ENCODE measurements around the gene TRMT10C. TPM values are rescaled to one million over a fixed set of nuclear protein-coding genes. Genes with fewer than 3 reads are reported as not detected.

TRMT10C gene
- total and polyA plus RNA-seq, 9 of the 15 experiments (the other 6 are each of a cell fraction or from before 2014, with no cell fraction given), result 48.6 to 106 (median 63.9) TPM

DNA sequence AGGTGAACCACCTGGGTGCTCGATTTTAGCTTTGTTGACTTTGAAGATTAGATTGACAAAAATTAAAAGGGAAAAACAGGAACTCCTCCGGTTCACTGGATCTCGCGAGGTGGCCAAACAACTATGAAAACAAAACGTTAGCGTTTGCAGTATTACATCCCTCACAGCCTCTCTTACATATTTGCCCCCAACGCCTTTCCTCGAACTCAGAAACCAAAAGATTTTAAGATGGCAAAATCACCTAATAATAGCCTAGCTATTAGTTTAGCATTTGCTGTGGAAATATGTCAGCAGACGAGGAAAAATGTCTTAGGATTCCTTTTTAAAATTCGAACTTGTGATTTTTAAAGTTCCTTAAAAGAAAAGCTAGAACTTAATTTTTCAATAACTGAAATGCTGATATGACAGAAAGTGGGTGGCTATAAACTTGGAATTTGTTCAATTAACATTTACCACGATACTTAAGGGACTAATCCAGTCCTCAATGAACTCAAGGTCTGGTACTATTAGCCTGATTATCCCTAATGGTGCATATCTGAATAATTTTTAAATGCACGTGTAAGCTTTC, 48.2 kb upstream of the TRMT10C start (continued):
- TF ChIP-seq CBX3 (IDR thresholded peaks at IDR 0.05; ENCODE audit: borderline replicate concordance in 1 of 2, low read length in 2 of 2) (no peak), BMI1 (IDR thresholded peaks at IDR 0.05; ENCODE audit: low read length) (no peak), SMARCE1 (IDR thresholded peaks at IDR 0.05) (no peak), BHLHE40 (IDR thresholded peaks at IDR 0.05; ENCODE audit: low read length) (no peak), HNRNPK (IDR thresholded peaks at IDR 0.05; ENCODE audit: low read depth, low read length, poor library complexity, severe bottlenecking) (no peak), EHMT2 (IDR thresholded peaks at IDR 0.05) (no peak), FOS (IDR thresholded peaks at IDR 0.05; ENCODE audit: extremely low read depth, insufficient read length) (no peak), ZNF133 (CRISPR knock-in tag; IDR thresholded peaks at IDR 0.05) (no peak), C11orf30 (IDR thresholded peaks at IDR 0.05; ENCODE audit: low read depth) (peak; percentile 95), KHSRP (IDR thresholded peaks at IDR 0.05) (no peak), GTF2F1 (IDR thresholded peaks at IDR 0.05; ENCODE audit: low read depth, low read length) (no peak), ZNF778 (CRISPR knock-in tag; IDR thresholded peaks at IDR 0.05) (no peak), STAG1 (CRISPR knock-in tag; IDR thresholded peaks at IDR 0.05; ENCODE audit: borderline replicate concordance) (no peak), SRF (CRISPR knock-in tag; IDR thresholded peaks at IDR 0.05) (no peak), NFIC (IDR thresholded peaks at IDR 0.05) (no peak), BRCA1 (IDR thresholded peaks at IDR 0.05) (no peak), BRCA1 (CRISPR knock-in tag; IDR thresholded peaks at IDR 0.05) (no peak), TEAD1 (CRISPR knock-in tag; IDR thresholded peaks at IDR 0.05) (no peak), ZNF3 (CRISPR knock-in tag; IDR thresholded peaks at IDR 0.05) (no peak), GABPA (tag; conservative IDR thresholded peaks at IDR 0.05; ENCODE audit: low read depth) (peak; percentile 85), THRAP3 (IDR thresholded peaks at IDR 0.05; ENCODE audit: borderline replicate concordance) (no peak), NCOA1 (IDR thresholded peaks at IDR 0.05; ENCODE audit: low read depth) (no peak)
- TF ChIP-seq, protein P1, sequence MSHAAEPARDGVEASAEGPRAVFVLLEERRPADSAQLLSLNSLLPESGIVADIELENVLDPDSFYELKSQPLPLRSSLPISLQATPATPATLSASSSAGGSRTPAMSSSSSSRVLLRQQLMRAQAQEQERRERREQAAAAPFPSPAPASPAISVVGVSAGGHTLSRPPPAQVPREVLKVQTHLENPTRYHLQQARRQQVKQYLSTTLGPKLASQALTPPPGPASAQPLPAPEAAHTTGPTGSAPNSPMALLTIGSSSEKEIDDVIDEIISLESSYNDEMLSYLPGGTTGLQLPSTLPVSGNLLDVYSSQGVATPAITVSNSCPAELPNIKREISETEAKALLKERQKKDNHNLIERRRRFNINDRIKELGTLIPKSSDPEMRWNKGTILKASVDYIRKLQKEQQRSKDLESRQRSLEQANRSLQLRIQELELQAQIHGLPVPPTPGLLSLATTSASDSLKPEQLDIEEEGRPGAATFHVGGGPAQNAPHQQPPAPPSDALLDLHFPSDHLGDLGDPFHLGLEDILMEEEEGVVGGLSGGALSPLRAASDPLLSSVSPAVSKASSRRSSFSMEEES (CRISPR knock-in tag; IDR thresholded peaks at IDR 0.05), result no peak
- TF ChIP-seq, protein P2, sequence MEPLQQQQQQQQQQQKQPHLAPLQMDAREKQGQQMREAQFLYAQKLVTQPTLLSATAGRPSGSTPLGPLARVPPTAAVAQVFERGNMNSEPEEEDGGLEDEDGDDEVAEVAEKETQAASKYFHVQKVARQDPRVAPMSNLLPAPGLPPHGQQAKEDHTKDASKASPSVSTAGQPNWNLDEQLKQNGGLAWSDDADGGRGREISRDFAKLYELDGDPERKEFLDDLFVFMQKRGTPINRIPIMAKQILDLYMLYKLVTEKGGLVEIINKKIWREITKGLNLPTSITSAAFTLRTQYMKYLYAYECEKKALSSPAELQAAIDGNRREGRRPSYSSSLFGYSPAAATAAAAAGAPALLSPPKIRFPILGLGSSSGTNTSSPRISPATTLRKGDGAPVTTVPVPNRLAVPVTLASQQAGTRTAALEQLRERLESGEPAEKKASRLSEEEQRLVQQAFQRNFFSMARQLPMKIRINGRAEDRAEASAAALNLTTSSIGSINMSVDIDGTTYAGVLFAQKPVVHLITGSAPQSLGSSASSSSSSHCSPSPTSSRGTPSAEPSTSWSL (CRISPR knock-in tag; IDR thresholded peaks at IDR 0.05; ENCODE audit: borderline replicate concordance), result no peak
- TF ChIP-seq, protein P3, sequence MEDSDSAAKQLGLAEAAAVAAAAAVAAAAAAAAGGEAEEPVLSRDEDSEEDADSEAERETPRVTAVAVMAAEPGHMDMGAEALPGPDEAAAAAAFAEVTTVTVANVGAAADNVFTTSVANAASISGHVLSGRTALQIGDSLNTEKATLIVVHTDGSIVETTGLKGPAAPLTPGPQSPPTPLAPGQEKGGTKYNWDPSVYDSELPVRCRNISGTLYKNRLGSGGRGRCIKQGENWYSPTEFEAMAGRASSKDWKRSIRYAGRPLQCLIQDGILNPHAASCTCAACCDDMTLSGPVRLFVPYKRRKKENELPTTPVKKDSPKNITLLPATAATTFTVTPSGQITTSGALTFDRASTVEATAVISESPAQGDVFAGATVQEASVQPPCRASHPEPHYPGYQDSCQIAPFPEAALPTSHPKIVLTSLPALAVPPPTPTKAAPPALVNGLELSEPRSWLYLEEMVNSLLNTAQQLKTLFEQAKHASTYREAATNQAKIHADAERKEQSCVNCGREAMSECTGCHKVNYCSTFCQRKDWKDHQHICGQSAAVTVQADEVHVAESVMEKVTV (CRISPR knock-in tag; IDR thresholded peaks at IDR 0.05), result no peak
- TF ChIP-seq, protein P4, sequence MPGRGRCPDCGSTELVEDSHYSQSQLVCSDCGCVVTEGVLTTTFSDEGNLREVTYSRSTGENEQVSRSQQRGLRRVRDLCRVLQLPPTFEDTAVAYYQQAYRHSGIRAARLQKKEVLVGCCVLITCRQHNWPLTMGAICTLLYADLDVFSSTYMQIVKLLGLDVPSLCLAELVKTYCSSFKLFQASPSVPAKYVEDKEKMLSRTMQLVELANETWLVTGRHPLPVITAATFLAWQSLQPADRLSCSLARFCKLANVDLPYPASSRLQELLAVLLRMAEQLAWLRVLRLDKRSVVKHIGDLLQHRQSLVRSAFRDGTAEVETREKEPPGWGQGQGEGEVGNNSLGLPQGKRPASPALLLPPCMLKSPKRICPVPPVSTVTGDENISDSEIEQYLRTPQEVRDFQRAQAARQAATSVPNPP (IDR thresholded peaks at IDR 0.05; ENCODE audit: borderline replicate concordance, insufficient read depth, insufficient read length), result no peak
